ENCODE results near the gene CLASRP.

The CLASRP gene

DNA sequence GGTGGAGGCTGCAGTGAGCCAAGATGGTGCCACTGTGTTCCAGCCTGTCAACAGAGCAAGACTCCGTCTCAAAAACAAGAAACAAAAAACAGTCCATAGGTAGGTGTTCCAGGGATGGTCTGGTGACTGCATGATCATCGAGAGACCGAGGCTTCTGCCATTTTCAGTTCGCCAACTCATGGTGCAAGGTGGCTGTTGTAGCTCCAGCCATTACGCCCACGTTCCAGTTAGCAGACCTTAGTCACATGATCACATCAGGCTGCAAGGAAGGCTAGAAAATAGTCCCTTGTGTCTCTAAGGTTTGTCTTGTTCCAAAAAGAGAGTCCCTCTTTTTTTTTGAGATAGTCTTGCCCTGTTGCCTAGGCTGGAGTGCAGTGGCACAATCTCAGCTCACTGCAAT is 3.1 kb upstream of the CLASRP start:
- DNase-seq (ENCODE audit: low read depth): no peak
- TF ChIP-seq, protein P1, sequence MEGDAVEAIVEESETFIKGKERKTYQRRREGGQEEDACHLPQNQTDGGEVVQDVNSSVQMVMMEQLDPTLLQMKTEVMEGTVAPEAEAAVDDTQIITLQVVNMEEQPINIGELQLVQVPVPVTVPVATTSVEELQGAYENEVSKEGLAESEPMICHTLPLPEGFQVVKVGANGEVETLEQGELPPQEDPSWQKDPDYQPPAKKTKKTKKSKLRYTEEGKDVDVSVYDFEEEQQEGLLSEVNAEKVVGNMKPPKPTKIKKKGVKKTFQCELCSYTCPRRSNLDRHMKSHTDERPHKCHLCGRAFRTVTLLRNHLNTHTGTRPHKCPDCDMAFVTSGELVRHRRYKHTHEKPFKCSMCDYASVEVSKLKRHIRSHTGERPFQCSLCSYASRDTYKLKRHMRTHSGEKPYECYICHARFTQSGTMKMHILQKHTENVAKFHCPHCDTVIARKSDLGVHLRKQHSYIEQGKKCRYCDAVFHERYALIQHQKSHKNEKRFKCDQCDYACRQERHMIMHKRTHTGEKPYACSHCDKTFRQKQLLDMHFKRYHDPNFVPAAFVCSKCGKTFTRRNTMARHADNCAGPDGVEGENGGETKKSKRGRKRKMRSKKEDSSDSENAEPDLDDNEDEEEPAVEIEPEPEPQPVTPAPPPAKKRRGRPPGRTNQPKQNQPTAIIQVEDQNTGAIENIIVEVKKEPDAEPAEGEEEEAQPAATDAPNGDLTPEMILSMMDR (IDR thresholded peaks at IDR 0.05; ENCODE audit: low read length, missing control alignments): no peak
- no peak overlapping the region for H3K4me3 ChIP-seq (replicated peaks; ENCODE audit: low read depth, low read length)

DNA sequence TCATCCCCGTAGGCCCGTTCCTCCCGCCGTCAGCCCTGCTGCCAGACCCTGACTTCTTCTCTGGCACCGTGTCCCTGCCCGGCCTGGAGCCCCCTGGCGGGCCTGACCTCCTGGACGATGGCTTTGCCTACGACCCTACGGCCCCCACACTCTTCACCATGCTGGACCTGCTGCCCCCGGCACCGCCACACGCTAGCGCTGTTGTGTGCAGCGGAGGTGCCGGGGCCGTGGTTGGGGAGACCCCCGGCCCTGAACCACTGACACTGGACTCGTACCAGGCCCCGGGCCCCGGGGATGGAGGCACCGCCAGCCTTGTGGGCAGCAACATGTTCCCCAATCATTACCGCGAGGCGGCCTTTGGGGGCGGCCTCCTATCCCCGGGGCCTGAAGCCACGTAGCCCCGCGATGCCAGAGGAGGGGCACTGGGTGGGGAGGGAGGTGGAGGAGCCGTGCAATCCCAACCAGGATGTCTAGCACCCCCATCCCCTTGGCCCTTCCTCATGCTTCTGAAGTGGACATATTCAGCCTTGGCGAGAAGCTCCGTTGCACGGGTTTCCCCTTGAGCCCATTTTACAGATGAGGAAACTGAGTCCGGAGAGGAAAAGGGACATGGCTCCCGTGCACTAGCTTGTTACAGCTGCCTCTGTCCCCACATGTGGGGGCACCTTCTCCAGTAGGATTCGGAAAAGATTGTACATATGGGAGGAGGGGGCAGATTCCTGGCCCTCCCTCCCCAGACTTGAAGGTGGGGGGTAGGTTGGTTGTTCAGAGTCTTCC is 1.3 kb upstream of the CLASRP start:
- H3K4me3 ChIP-seq (replicated peaks; ENCODE audit: low read depth, low read length): no peak overlapping the region
- no peak for DNase-seq (ENCODE audit: low read depth)
- TF ChIP-seq, protein P1 (IDR thresholded peaks at IDR 0.05; ENCODE audit: low read length, missing control alignments): no peak

DNA sequence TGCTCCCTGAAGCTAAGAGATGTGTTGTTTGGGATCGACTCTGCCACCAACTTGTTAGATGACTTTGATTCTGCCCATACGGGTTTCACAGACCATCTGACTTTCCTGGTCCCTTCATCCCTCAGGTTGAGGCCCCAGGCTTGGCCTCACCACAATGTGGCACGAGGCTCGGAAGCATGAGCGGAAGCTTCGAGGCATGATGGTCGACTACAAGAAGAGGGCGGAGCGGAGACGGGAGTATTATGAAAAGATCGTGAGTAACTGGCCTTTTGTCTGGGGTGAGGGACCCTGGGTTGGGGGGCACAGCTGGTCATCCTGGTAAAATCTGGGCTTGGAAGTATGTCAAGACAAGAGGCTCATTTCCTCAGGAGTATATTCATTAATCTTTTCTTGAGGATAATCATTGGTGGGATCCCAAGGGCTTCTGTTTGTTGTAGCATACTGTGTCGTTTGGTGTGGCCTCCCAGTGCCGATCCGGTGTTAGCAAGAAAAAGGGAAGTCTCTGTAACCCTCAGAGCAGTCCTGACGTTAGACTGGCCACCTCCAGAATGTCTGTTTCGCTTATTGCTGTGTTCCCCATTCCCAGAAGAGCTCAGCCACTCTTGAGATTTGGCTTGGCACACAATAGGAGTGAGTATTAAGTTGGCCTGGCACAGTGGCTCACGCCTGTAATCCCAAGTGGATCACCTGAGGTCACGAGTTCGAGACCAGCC is 1.4 kb downstream of the CLASRP start:
- DNase-seq (ENCODE audit: low read depth): no peak
- TF ChIP-seq, protein P1 (IDR thresholded peaks at IDR 0.05; ENCODE audit: low read length, missing control alignments): no peak
- peak overlapping the region; percentile 75 for H3K4me3 ChIP-seq (replicated peaks; ENCODE audit: low read depth, low read length)

DNA sequence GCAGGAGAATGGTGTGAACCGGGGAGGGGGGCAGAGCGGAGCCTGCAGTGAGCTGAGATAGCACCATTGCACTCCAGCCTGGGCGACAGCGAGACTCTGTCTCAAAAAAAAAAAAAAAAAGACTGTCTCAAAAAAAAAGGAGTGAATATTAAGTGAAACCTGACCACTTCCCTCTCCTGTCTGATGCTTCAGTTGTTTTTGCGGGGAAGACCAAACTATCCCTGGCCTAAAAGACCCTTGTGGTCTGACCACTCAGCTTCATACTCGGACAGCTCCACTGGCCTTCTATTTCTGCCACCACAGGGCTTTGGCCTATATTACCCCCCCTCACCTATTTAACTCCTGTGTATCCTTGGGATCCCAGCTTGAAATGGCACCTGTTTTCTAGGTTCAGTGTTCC is 2.3 kb downstream of the CLASRP start:
- H3K4me3 ChIP-seq (replicated peaks; ENCODE audit: low read depth, low read length): no peak overlapping the region
- DNase-seq (ENCODE audit: low read depth): no peak
- TF ChIP-seq, protein P1 (IDR thresholded peaks at IDR 0.05; ENCODE audit: low read length, missing control alignments): no peak

DNA sequence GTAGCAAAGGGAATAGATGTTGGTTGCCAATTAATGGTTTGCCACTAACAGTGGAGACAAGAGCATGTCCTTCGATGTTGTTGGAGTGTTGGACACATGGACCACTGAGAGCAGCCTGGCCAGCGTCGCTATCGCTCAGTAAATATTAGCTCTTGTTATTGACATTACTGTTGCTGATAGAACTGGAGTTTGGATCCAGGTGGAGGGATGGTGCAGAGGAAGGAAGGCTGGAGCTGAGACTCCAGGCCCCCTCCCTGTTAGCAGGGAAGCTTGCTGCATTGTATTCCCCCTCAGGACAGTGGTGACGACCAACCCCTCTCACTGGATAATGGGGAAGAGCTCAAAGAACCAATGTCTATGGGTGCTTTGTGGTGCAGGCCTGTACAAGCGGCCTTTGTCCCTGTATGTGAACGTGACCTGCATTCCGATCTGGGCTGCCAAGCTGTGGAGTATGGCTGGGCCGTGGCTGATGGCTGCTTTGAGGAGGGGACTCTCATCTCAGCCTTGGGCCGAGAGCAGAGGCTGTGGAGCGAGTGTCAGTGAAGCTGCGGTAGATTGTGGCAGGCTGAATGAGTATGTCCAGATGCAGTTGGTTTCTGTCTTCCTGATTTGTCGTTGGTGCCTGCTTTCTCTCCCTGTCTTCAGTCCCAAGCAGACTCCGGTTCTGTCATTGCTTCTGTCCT is 7.0 kb downstream of the CLASRP start:
- DNase-seq (ENCODE audit: low read depth): no peak
- H3K4me3 ChIP-seq (replicated peaks; ENCODE audit: low read depth, low read length): no peak overlapping the region
- TF ChIP-seq, protein P1 (IDR thresholded peaks at IDR 0.05; ENCODE audit: low read length, missing control alignments): no peak

DNA sequence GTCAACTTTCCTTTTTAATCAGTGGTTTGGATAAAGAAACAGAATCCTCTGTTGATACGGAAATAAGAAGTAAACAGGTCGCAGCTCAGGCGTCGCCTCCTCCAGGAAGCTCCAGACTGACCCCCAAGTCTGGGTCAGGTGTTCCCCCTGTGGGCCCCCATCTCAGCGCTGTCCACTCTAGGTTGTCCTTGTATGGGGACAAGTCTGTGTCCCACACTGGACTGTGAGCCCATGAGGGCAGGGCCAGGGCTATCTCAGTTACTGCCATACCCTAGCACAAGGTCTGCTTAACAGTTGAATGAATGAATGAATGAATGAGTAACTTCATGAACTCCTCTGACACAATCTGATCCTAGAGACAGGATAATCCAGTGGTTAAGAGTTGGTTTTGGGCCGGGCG is 7.5 kb downstream of the CLASRP start:
- no peak overlapping the region for H3K4me3 ChIP-seq (replicated peaks; ENCODE audit: low read depth, low read length)
- TF ChIP-seq, protein P1 (IDR thresholded peaks at IDR 0.05; ENCODE audit: low read length, missing control alignments): no peak
- DNase-seq (ENCODE audit: low read depth): no peak

Data from fibroblast of pulmonary artery (primary cell).